HG03378 (cell line): ENCODE results near the gene EBF3.

ENCODE experiments used
- ATAC-seq: cut with Tn5 transposase; IDR thresholded peaks from one replicate; pipeline ENCODE4 v1.9.1; 2021; ENCODE audit warnings: mild to moderate bottlenecking, moderate library complexity; ENCODE audit not compliant: unreplicated experiment

Gene EBF3

GRCh38 chr10:129971381-129972144 is 7.5 kb upstream of the EBF3 start:
- ATAC-seq, result no peak

GRCh38 chr10:129970465-129971364 is 6.6 kb upstream of the EBF3 start:
- no peak for ATAC-seq

DNA sequence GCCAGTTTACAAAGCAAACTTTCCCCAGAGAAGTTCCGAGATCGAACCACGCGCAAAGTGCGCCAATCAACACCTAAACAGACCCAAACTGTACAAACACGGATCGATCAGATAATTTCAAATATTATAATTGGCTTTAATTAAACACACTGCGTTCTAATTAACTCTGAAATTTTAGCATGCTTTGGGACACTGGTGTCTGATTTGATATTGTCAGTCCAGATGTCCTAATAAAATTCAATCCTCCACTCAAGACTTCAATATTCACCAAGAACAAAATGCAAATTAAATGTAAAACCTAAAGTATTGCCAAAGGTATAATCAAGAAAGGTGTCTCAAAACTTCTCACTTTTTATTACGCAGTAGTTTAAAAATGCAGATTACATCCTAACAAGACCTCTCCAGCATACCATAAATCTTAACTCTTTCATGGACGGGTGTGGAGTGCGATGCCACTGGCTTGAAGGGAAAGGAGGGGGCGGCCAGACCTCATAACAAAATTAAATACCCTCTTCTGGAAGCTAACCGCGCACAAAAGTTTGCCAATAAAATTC is 5.9 kb upstream of the EBF3 start:
- no peak for ATAC-seq

DNA sequence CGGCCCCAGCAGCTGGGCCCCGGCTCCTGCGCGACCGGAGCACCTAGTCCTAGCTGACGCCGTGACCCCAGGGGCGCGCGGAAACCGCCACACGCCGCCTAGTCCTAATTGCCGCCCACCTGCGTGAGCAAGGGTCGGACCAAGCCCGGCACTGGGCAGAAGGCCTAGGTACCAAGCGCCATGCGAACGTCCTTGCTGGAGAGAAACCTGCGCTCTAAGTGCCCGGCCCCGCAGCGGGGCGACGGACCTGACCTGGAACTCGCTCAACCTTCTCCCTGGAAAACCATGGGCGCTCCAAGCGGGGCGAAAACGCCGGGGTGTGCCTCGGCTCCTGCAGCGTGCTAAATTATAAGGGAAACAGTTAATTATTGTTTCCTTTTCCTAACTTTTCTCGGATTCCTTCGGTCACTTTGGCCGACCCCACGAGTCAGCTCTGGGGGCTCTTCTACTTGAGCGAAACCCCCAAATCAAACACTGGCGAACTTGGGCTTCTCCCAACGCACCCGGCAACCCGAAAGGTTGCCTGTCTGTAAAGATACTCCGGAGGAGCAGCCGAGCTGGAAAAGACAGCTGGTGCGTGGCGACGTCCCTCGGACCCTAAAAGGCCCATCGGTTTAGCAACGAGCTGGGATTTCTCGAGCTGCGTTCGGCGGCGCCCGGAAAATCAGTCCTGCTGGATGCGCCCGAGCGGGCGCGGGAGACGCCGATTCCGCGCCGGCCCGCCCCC is 5.3 kb upstream of the EBF3 start:
- no peak for ATAC-seq

- ATAC-seq, result no peak
Observed at GRCh38 chr10:129968853-129969183, 4.7 kb upstream of the EBF3 start.

- no peak for ATAC-seq
Observed at GRCh38 chr10:129968020-129968852, 4.2 kb upstream of the EBF3 start.

DNA sequence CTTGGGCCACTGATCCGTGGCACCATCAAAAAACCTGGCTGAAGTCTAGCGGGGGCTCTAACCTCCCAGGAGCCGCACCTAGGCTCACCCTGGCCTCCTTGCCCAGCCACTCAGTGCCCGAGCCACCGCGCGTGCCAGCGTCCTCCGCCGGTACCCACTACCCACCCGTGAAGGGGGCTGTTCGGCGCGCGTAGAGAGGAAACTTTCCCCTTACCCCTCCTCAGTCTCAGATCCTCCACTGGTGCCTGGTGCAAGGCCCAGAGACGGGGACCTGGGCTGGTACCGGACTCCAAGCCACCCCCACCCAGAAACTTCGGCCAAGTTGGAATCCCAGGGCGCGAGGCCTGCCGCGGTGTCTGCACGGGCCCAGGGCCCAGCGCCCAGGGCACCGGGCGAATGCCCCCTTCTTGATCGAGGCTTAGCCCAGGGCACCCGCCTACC is 3.5 kb upstream of the EBF3 start:
- no peak for ATAC-seq

DNA sequence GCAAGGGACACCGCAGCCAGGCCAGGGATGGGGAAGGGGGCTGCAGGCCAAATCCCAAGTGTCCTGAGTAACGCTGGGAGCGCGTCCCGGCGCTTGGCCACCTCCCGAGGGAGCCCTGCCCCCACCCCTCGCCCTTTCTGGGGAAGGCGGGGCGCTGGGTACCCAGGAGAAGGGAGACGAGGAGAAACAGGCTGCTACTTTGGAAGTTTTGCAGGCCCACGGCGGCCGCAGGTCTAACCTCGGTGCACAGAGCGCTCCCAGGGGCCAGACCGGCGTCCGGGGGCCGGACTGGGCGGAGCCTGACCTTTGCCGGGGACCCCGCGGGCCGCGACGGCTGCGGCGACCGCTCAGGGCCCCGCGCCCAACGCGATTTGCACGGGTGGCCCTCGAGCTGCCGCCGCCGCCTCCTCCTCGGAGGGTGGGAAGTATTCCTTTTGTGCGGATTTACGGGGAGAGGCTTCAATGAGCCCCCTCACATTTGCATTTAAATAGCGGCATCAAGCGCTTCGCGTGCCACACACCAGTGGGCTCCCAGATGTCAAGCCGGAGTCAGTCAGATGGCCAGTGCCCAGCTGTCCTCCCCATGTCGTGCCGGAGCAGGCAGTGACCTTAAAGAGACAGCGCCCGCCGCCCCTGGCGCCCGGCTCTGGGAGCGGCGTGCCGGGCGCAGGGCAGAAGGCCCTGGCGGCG is 3.0 kb upstream of the EBF3 start:
- no peak for ATAC-seq

DNA sequence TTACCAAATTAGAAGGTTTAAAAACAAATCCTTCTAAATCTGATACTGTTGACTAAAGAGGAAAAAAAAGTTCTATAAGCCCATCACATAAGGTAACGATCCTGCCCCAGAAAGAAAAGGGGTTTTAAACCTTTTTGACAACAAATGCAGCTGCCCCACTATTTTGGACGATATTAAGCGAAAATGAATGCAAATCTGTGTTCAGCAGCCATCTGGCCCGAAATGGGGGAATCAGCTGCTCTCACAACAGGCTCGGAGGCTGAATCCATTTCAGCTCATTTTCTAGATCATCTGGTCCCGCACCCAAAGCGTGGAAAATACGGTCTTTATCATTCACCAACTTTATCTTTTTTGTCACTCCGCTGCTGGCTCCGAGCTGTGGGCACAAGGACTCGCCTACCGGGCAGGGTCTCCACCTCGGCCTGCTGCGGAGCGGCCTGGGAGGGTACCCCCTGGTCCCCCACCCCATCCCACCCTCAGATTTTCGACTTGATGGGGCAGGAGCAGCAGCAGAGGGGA is 2.4 kb upstream of the EBF3 start:
- no peak for ATAC-seq

GRCh38 chr10:129965959-129966358 is 1.9 kb upstream of the EBF3 start:
- ATAC-seq, result no peak

DNA sequence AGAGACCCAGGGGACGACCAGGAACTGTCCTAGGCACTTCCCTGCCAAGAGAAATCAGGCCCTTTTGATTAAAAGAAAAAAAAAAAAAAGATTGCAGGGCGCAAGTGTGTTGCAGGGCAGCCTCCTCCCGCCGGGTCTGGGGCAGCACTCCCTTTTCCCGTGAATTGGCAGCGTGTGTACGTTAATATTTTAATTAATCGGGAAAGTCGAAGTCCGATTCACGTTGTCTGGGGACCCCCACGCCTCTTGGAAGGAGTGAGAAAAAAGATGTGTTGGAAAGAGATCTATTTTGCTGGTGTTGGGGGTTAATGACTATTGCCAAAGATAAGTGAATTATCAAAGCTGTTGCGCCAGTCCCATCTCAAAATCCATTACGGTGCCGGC is 1.3 kb upstream of the EBF3 start:
- no peak for ATAC-seq

DNA sequence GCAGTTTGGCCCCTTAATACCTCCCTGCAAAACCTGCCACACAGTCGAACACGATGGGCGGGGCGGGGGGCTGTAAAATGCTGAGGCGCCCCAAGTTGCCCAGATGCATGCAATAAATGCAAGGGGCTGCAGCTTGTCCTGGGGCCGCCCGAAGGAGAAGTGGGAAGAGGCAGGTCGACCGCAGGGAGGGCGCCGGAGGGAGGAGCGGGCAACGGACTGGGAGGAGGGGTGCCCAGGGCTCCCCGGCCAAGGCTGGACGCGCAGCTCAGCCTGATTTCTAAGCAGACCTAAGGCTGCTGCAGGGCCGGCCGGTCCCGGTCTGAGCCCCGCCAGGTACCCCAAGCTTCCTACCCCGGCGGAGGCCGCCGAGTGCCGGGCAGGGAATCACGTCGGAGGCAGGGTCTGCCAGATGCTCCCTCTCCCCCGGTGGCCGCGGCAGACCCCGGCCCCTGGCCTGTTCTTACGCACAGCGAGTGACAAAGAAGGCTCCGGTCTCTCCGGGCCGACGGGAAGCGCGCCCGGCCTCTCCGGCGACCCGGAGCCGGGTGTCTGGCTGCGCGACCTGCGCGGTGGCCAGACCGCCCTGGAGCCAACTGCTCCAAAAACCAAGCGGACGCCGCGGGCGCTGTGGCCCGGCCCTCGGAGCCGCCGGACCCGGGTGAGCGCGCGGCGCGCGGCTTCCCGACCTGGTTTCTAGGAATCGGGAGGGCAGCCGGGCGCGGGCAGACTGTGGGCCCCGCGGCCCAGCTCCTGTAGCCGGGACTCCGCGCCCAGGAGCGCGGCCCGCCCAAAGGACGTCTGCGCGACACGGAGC is 744 bp upstream of the EBF3 start:
- no peak for ATAC-seq

- no peak for ATAC-seq
Observed at GRCh38 chr10:129962872-129963640, 1.0 kb downstream of the EBF3 start.

GRCh38 chr10:129962031-129962871 is 1.8 kb downstream of the EBF3 start:
- ATAC-seq, result no peak

GRCh38 chr10:129961157-129961701 is 2.8 kb downstream of the EBF3 start:
- no peak for ATAC-seq

DNA sequence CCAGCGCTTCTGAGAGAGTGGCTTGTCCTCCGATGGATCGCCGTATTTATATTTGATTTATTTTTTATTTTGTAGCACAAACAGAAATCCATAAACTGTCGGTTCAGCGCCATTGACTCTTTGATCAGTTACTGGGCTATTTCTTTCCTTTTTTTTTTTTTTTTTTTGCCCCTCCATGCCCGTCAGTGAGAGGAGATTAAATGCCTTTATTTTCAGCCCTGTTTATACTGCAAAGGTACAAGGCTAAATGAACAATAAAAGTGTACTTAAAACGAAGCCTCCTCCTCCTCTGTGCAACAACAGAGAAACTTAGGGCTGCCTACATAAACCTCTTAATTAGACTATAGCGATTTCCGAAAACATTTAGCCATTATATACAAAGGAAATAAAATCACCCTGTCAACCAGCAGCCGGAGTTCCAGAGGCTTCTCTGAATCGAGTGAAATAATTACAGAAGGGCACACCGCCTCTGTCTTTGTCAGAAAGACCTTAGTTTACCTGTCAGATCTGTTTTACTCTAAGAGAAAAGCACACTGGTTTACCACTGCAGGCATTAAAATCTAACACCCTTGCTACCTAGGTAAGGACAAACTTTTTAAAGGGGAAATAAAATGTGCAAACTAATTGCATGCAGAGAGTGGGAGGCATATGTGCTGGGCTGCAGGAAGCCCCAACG is 3.5 kb downstream of the EBF3 start:
- no peak for ATAC-seq
